Type B pancreatic cell (in vitro differentiated cells): ENCODE results near the gene CLCA1. TPM values are rescaled to one million over a fixed set of nuclear protein-coding genes. Genes with fewer than 3 reads are reported as not detected.

ENCODE experiments used
- DNase-seq: peaks from one replicate; pipeline ENCODE4 v3.0.0; 2021; ENCODE audit warnings: mixed read lengths; ENCODE audit not compliant: unreplicated experiment; ENCODE audit errors: extremely low spot score
- H3K27ac Mint-ChIP-seq: 2 replicates; pipeline ENCODE4 v1.8.0; 2021; ENCODE audit warnings: mild to moderate bottlenecking, mixed read lengths
- H3K27me3 Mint-ChIP-seq: 2 replicates; pipeline ENCODE4 v1.8.0; 2021; ENCODE audit warnings: mixed read lengths
- H3K36me3 Mint-ChIP-seq: 2 replicates; pipeline ENCODE4 v1.8.0; 2021; ENCODE audit warnings: mixed read lengths
- H3K4me1 Mint-ChIP-seq: one replicate; pipeline ENCODE4 v1.8.0; 2021; ENCODE audit warnings: mixed read lengths; ENCODE audit not compliant: unreplicated experiment
- H3K4me3 Mint-ChIP-seq: 2 replicates; pipeline ENCODE4 v1.8.0; 2021; ENCODE audit warnings: mild to moderate bottlenecking, mixed read lengths
- H3K9me3 Mint-ChIP-seq: 2 replicates; pipeline ENCODE4 v1.8.0; 2021; ENCODE audit warnings: mixed read lengths
- total RNA-seq: library from RNA; stranded (reverse); gene quantifications from 2 replicates; pipeline ENCODE4 v1.2.1, GENCODE V29; 2021; ENCODE audit warnings: low replicate concordance
- TF ChIP-seq, protein P1 (sequence below): fragments of 200-600 bp; sonication (generic); conservative IDR thresholded peaks from 2 replicates; pipeline ENCODE4 v1.5.0; 2021; ENCODE audit warnings: antibody characterized with exemption, mild to moderate bottlenecking

Gene CLCA1
- total RNA-seq, 1 donor from 2014 or later = 10.1 TPM

DNA sequence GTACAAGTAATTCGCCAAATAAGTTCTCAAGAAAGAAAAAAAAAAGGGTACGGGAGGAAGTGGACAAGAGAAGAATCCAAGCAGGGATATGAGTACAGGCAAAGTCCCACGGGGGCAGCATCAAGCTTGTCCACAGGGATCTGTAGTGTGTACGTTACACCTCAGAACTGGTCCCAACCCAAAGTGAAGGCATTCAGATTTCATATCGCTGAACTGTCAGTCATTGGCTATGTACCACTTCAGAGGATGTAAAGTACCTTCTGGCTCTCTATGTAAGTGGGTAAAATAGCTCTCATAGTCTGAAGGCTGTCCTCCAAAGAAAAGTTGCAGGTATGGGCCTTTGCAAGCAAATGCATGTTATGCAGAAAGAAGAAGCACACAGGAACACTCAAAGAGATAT lies 70.0 kb downstream of the CLCA1 start:
- Mint-ChIP-seq H3K4me1 (no peaks in the 10 kb centered on the region), H3K27me3 (no peaks in the 10 kb centered on the region), H3K9me3 (no peaks in the 10 kb centered on the region), H3K4me3 (no peak overlapping the region), H3K27ac (no peak overlapping the region), H3K36me3 (no peaks in the 10 kb centered on the region)
- TF ChIP-seq, protein P1, sequence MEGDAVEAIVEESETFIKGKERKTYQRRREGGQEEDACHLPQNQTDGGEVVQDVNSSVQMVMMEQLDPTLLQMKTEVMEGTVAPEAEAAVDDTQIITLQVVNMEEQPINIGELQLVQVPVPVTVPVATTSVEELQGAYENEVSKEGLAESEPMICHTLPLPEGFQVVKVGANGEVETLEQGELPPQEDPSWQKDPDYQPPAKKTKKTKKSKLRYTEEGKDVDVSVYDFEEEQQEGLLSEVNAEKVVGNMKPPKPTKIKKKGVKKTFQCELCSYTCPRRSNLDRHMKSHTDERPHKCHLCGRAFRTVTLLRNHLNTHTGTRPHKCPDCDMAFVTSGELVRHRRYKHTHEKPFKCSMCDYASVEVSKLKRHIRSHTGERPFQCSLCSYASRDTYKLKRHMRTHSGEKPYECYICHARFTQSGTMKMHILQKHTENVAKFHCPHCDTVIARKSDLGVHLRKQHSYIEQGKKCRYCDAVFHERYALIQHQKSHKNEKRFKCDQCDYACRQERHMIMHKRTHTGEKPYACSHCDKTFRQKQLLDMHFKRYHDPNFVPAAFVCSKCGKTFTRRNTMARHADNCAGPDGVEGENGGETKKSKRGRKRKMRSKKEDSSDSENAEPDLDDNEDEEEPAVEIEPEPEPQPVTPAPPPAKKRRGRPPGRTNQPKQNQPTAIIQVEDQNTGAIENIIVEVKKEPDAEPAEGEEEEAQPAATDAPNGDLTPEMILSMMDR = no peak
- DNase-seq = no peak

DNA sequence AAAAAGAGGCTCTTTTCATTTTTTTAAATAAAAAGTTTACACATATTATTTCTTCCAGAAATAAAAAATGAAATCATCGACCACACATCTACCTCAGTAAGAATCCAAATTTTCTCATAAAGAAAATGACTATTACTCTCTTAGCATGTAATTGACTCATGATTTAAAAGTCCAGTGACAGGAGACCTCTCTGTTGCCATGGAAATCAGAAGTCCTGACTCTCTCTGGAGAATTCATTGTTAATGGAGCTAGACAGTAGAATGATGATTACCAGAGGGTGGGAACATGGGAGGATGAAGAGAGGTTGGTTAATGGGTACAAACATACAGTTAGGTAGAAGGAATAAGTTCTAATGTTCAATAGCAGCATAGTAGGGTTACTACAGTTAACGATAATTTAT lies 73.1 kb downstream of the CLCA1 start:
- H3K27ac Mint-ChIP-seq = no peak overlapping the region
- H3K4me3 Mint-ChIP-seq = no peak overlapping the region
- TF ChIP-seq, protein P1 = no peak
- no peak for DNase-seq
- H3K36me3 Mint-ChIP-seq = no peaks in the 10 kb centered on the region
- H3K9me3 Mint-ChIP-seq = no peaks in the 10 kb centered on the region
- H3K27me3 Mint-ChIP-seq = no peaks in the 10 kb centered on the region
- no peaks in the 10 kb centered on the region for H3K4me1 Mint-ChIP-seq

DNA sequence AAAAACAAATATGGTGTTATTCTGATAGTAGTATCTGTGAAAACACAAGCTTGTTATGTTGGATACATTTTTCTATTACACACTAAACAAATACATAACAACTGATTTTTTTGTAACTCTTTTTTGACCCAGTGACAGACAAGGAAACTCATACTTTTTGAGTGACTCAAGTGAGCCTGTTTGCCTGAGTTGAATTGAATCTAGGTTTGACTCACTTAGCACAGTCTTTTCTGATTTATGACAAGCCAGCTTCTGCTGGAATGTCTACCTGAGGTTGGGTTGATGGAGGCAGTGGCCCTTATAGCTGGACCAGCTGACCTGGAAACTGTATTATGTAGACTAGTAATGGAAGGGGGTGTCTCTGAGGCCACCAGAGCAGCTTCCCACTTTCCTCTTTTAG lies 73.9 kb downstream of the CLCA1 start:
- Mint-ChIP-seq H3K27me3 (no peaks in the 10 kb centered on the region), H3K4me1 (no peaks in the 10 kb centered on the region), H3K27ac (no peak overlapping the region), H3K9me3 (no peaks in the 10 kb centered on the region), H3K4me3 (no peak overlapping the region), H3K36me3 (no peaks in the 10 kb centered on the region)
- DNase-seq = no peak
- TF ChIP-seq, protein P1 = no peak

GRCh38 chr1:86546787-86547221 lies 78.1 kb downstream of the CLCA1 start, which contains the start of gene CLCA4:
TSS of gene CLCA4 (plus strand) at chr1:86547078. CDS start at chr1:86547120, 42 bp downstream.
- TF ChIP-seq, protein P1 = no peak
- DNase-seq = no peak
- H3K27me3 Mint-ChIP-seq = no peaks in the 10 kb centered on the region
- H3K36me3 Mint-ChIP-seq = no peaks in the 10 kb centered on the region
- no peak within 1 kb of the TSS for H3K4me3 Mint-ChIP-seq
- no peaks in the 10 kb centered on the region for H3K9me3 Mint-ChIP-seq
- H3K4me1 Mint-ChIP-seq = no peaks in the 10 kb centered on the region
- no peak within 1 kb of the TSS for H3K27ac Mint-ChIP-seq

DNA sequence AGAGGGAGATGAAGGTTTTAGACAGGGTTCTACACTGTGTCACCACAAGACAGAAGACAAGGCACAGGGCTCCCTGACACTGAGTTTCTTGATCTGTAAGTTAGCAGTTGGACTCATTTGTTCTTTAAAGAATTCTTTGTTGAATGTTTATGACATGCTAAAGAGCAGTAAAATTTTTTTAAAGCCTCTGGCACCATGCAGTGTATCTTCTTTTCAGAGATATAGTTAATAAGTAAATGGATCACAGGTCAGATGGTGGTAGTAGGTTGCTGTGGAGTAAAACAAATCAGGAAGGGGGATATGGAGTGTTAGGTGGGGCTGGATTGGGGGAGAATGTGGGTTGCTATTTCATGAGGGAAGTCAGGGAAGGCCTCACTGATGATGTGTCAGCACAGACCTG lies 80.1 kb downstream of the CLCA1 start:
- TF ChIP-seq, protein P1 = no peak
- H3K27ac Mint-ChIP-seq = no peak overlapping the region
- H3K9me3 Mint-ChIP-seq = no peaks in the 10 kb centered on the region
- H3K27me3 Mint-ChIP-seq = no peaks in the 10 kb centered on the region
- no peak for DNase-seq
- no peaks in the 10 kb centered on the region for H3K36me3 Mint-ChIP-seq
- no peak overlapping the region for H3K4me3 Mint-ChIP-seq
- H3K4me1 Mint-ChIP-seq = no peaks in the 10 kb centered on the region

Other genes with a start within 250 kb of the CLCA1 start
- 46.9 and 54.3 TPM in 2 replicates for gene ODF2L, start 72.6 kb upstream of the CLCA1 start, total RNA-seq
- gene CLCA2, start 44.8 kb upstream of the CLCA1 start, total RNA-seq = 0.60 and 3.8 TPM in 2 replicates
- gene CLCA4, start 78.2 kb downstream of the CLCA1 start, total RNA-seq = 0.10 TPM in 1 of 2 replicates, not detected in the other
- 47.5 and 52.6 TPM in 2 replicates for gene SH3GLB1, start 235.6 kb downstream of the CLCA1 start, total RNA-seq